Effector CD4-positive, alpha-beta T cell (primary cell): Measurements from ENCODE around the gene FBXW11.
"Not testable (repeated sequence)": the region's sequence is repeated elsewhere in the genome, so short reads cannot be mapped to it uniquely, and the experiment has no call there.

ENCODE experiments used
- DNase-seq: peaks from one replicate; pipeline ENCODE4 v3.0.0-alpha.2; 2020

Gene FBXW11

DNA sequence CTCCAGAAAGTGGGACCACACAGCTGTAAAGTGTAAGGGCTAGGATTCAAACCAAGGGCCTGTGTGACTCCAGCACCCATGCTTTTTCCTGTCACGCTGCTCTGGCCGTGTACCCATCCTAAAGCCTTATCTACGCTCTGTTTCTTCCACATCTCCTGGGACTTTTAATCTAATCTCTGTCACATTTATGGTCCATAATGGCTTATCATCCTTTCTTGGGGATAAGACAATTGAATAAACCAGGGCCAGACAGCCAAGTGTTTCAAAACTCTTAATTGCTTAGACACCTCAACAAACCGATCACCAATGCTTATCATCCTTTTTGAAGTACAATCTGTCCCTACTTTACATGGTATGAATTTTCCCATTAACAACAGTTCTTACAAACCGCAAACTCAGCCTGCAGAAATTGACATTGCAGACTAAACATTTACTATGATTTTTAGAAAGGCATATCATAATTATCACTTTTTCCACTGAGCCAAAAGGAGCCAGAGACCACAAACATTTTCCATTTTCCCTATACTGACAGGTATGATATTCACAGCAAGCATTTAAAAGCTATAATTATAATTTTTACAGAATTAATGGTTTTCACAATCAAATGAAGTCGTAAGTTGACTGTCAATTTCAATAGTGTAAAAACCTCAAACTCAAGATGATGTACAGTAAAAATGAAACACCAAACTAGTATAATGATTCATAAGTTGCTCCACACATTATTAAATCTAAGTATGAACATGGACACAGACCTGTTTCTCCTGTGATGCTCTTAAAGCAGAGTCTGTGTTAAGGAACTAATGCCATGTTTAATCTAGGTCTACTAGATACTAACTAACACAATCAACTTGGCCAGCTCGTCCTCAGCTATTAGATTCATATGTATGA is 99.5 kb downstream of the FBXW11 start:
- no peak for DNase-seq

DNA sequence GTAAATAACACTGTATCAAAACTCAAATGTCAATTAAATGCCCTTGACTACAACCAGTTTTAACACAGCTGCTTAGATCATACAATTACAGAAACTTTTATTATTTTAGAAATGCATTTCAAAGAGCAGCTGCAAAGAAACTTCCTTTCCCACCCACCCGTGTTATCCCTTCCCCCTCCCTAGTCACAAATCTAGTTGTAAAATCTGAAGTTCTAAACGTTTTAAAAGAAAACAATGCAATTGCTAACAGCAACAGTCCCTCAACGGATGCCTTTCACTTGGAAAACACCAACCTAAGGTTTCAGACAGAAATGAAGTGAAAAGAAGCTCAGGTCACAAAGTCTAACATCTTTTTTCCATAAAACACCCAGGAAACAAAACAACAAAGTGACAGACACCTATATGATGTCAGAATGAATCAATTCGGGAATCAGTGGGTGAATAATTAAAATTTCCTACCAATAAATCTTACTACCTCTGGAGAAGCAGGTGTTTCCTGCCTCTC is 100.3 kb downstream of the FBXW11 start:
- no peak for DNase-seq

DNA sequence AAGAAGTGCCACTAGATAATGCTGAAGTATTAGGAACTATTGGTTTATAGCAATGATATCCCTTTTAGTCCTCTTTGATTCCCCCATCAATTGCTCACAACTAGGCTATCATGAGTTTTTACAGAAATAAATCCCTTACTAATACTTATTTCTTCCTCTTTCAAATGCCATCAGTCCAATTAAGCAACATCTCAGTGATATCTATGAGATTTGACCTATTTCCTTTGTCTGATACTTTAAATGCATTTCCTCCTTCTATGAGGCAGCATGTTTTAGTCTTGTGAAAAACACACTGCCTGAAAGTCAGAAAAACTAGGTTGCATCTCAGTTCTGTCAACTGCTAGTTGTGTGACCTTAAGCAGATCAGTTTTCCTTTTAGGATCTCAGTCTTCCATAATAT is 101.6 kb downstream of the FBXW11 start:
- no peak for DNase-seq

DNA sequence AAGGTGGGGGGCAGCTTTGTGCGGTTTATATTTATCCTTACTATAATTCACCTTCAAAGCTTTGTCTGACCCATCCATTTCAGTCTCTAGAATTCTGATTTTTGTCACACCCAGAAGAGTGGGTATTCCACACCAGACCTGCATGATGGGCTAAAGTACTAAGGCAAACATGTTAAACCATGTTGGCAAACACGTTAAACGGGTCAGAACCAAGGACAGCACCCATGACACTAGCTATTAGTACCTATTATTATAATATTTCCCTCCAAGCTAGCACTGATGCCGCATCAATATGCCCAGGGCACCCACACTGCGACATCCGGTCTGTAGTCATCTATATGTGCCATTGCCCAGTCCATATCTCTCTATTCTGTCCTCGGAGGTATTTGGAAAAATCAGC is 104.7 kb downstream of the FBXW11 start:
- no peak for DNase-seq

DNA sequence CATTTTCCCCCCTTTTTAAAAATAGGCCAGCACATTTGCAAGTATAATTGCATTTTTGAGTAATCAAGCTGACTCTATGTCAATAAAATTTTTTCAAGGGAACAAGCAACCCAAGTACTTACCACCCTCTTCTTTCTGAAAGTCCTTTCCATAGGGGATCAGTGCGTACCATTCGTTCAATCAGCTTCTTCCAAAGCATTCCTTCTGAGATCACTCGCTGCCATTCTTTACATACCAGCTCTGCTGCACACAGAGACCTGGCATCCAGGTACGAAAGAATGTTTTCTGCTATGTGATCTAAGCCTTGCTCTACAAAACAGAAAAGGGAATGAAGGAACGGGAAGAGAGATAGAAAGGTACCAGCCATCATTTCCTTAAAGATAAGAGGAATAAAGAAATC is 106.6 kb downstream of the FBXW11 start:
- no peak for DNase-seq

DNA sequence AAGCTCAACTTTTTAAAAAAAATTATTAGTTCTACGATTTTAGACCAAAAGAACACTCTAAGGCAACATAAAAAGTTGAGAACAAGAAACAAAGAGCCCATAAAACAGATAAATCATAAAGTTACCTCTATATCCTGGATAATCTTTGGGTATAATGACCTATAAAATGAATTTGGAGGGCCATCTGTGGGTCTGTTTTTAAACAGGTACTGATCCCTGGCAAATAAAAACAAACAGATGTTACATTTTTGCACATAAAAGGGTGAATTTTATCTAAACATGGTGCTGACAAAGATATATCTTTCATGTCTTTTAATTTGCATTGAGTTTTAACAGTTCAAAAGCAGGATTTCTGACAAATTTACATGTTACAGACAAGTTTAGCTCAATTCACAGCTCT is 107.6 kb downstream of the FBXW11 start:
- DNase-seq: no peak

DNA sequence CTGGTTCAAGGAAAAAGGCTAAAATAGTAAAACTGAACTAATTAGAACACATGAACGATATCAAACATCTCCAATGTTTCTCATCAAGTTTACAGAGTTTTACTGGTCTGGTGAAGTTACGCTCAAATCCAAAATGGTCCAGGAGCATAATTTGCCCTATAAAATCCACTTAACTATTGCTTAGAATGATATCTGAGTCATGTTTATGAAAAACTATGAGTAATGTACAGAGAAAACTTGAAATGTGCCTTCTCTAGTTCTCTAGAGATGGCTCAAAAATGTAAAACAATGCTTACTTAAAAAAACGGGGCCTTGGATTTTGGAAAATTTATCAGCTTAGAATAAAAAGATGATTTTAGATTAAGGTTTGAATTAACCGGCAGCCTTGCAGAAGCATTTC is 108.1 kb downstream of the FBXW11 start:
- DNase-seq: no peak

DNA sequence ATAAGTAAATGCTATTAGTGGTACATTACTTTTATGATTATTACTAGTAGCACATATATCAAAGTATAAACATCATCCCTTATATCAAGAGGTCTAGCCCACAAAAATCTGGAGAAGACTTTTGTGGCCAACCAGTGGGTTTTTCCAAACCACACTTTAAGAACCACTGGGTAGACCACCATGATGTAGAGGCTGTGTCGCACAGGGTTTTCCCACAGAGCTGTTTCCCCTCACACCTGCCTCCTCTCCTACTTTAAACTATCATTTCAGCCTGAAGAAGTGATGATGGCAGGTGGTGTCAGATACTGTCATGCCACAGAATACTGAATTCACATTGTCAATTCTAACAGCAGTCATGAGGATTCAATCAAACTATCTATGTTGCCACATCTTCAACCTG is 109.2 kb downstream of the FBXW11 start:
- DNase-seq: no peak

DNA sequence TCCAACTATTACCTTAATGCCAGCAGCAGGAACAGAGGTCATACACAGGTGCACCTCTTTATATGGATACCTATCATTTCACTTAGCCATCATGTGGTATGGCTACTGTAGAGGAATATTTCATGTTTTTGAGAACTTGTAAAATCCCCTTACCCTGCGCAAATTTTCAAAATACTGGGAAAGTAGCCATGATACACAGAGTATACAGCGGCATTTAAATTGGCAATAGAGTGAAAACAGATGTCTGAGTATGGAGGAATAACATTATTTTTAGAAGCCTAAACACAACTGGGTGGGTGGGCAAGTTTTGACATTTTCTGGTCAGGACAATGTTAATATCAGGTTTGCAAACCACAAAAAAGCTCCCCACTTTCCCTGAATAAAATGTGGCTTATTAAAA is 111.4 kb downstream of the FBXW11 start:
- no peak for DNase-seq

DNA sequence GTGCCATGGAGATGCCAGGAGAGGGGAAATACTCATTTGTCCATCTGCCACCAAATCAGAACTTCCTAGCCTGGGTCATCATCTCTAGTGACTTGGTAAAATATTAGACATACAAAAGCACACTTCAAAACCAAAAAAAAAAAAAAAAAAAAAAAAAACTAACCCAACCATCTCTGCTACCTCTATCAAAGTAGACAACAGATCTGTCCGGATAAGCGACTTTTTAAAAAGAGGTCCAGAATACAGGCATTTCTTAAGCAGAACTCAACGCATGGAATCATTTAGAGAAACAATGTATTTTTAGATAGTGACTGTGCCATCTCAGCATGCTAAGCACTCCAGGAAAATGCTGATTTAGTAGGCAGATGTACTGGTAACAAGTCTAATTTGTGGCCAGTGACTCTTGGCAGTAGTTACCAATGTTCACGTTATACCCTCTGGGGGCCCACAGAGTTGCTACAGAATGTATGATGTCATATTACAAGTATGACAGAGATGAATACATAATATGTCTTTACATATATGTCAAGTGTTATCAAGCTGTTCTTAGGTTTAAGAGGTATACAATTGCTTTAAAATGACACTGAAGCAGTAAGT is 113.0 kb downstream of the FBXW11 start:
- no peak for DNase-seq

DNA sequence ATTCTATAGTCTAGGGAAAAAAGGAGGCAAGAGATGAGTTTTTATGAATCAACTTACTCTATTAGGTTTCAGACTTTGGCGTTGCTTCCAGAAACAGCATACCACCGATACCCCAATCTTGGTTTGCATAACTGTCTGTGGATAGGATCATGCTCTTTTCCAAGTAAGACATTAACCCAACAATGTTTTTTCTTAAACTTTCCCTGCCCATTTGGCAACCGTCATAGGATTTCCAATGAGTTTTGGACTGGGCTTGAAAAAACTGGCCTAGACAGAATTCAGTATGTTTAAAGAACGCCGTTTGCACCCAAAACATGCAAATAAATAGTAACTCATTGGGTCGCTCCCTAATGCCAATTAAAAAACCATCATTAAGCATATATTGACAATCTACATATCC is 114.8 kb downstream of the FBXW11 start:
- DNase-seq: no peak

DNA sequence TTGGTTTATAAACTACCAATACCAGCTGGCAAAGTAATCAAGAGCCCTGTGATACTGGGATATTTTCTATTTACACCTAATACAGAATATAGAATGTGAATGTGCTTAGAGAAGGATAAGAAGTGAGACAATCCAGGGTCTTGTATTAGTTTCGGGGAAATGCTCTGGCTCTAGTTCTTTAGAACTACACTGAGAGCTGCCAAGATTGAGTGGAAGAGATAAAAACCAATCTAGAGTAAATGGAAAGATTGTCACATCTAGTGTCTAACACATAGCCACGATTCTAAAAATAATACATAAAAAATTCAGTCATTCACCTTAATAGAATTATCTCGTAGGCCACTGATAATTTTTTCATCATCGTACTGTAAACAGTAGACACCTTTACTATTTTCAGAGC is 115.3 kb downstream of the FBXW11 start:
- no peak for DNase-seq

DNA sequence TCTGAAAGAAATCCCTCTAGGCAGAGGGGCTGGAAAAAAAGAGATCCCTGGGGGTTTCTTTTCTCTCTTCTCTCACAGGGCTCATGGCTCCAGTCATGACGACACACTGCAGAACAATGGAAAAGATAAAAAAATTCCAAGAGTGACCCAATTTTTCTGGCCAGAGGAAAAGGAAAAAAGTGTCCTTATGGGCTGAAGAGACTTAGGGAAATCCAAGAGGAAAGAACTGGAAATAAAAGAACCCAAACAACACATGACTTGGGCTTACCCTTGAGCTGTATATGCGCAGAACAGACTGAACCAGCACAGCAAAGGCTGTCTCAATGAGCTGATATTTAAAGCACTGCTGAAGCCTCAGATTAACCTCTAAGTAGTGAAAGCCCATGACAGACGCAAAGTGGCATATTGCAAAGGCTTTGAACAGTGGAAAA is 118.4 kb downstream of the FBXW11 start:
- no peak for DNase-seq

DNA sequence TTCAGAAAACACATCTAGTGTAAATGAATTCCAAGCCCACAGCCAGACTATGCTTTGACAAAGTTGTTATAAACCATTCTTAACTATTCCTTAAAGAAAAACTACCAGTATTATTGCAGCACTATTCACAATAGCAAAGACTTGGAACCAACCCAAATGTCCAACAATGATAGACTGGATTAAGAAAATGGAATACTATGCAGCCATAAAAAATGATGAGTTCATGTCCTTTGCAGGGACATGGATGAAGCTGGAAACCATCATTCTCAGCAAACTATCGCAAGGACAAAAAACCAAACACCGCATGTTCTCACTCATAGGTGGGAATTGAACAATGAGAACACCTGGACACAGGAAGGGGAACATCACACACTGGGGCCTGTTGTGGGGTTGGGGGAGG is 120.4 kb downstream of the FBXW11 start:
- DNase-seq: not testable (repeated sequence)

DNA sequence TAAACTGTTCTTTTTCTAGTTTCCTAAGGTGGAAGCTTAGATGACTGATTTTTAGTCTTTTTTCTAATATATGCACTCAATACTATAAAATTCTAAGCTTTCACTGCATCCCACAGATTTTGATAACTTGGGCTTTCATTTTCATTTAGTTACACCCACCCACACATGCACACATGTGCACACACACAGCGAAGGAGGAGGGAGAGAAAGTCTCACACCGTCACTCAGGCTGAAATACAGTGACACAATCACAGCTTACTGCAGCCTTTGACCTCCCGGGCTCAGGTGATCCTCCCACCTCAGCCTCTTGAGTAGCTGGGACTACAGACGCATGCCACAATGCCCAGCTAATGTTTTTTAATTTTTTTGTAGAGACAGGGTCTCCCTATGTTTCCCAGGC is 124.3 kb downstream of the FBXW11 start:
- no peak for DNase-seq

DNA sequence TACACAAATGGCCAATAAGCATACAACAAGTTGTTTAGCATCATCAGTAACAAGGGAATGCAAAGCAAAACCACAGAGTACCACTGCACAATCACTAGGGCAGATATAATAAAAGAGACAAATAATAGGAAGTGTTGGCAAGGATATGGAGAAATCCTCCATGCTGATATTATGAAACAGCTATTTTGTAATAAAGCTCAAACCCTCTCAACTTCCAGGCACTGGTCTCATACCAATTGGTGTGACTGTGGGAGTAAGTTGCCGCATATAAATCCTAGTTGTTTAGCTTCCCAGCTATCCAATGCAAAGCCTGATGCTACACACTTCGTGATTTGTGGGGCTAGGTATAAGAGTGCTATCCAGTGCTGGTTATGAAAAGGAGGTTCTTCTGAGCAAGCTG is 132.2 kb downstream of the FBXW11 start:
- DNase-seq: no peak

DNA sequence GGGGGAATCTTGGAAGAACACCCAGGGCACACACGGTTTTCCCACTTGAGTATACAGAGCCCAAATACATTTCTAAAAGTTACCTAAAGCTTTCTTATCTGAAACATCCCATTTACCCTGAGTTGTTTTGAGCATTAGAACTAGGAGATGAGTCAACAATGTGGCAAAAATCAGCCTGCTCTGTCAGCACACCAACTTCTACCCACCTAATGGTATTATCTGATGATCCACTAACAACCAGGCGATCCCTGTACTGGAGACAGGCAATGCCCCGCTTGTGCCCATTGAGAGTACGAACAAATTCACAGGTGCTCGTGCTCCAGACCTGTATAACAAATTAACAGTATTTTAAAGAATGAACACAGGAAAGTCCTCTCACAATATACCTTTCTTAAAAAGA is 133.8 kb downstream of the FBXW11 start:
- no peak for DNase-seq

DNA sequence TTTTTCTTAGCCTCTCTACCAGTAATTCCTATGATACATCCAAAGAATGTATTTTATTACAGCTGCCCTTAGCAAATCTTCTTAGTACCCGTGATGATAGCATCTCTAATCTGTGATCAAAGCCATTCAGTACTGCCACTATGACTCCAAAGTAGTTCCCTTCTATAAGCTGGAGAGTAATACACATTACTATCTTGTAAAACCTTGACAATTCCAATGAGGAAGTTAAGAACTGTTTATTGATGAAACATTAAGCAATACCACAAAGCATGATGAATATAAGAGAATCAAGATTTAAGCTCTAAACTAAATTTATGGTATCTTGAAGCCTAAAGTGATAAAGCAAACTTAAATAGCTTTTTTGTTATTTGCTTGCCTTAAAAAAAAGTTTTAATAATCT is 134.7 kb downstream of the FBXW11 start:
- no peak for DNase-seq

DNA sequence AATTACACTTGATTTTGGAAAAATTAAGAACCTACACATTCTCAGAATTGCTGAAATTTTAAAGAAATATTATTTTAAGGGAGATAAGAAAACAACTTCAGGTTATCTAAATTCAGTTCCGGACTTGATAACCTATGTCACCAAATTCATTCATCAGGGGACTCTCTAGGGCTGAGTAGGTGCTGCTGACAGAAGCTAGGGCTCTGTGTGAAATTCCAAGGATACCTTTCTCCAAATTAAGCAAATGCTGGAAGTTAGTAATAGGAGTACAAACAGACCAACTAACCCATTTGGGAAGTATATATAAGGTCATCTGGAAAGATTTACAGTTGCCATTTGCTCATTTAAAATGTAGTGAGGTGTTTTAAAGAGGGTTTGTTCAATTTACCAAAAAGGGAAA is 136.5 kb downstream of the FBXW11 start:
- DNase-seq: no peak

DNA sequence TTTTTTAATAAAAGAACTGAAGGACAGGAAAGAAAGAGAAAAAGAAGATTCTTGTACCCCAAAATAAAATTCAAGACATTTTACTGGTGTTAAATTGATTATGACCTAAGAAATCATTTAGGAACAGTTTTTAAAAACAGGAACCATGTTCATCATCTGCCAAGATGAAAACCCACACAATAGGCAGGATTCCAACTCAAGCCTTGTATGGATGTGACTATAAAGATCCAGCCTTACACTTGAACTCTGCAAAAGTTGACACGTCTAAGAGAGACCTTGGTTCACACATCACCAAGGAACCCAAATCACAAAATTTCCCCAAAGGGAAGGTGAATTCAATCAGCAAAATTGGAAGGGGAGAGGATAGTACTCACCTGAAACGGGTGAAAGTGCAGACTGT is 138.2 kb downstream of the FBXW11 start:
- DNase-seq: no peak

DNA sequence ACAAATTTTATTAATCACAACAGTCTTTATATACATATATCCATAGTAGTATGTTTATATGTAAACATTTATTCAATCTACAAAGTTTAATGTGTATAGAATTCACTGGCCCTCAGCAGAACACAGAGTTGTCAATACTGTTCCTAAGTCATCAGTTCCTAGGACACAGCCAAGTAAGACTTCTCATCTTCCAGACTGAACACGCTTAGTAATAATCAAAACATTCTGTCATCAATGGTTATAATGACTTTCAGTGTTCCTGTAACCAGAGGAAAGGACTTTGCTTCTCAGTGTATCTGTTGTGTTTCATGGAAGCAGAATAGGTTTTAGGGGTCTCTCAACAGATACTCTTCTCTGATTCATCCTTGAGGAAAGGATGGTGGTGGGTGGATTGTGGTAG is 138.7 kb downstream of the FBXW11 start:
- no peak for DNase-seq

DNA sequence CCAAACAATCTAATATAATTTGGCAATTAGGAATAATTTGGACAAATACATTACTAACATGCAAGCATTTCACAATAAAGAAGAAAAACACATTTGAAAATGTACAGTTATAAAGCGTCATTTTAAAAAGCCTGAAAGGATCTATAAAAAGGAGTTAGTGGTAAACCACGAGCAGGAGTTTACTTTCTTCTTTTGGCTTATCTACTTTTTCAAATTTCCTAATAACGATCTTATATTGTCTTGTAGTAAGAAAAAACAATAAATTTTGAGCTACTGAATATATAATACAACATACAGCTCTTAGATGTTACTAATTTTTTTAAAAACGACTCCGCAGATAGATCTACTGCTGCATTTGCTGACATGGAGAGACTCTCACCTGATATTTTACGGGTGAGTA is 141.0 kb downstream of the FBXW11 start:
- DNase-seq: no peak

DNA sequence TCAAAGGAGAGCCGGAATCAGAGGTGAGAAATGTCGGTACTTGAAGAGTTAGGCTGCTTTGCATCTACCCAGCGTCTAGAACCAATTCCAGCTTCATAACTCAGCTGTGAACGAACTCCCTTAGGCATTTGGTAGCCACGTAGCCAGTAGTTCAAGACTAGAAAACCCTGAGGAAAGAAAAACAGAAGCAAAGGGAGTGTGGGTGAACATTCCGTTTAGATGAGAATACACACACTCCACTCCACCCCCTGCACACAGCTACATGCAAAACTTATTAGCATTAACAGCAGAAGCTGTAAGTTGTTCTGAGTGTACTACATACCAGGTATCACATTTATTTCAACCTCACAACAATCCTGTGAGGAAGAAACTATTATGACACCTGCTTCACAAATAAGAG is 142.5 kb downstream of the FBXW11 start:
- no peak for DNase-seq

DNA sequence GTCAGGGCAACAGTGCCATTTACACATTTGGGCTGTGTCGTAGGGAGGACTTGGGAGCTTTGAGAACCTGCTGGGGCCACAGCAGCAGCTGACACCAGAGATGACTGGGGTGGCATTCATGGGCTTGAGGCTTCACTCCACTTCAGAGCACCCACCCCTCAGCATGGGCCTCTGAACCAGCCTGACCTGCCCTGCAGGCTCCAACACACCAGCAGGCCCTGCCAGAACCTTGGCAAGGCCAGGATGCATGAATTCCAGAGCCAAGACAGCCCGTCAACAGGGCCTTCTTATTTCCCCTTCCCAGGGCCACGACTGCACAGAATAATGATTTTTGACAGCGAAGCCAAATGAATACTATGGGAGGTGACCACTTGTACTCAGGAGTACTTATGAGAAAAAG is 143.8 kb downstream of the FBXW11 start:
- no peak for DNase-seq

DNA sequence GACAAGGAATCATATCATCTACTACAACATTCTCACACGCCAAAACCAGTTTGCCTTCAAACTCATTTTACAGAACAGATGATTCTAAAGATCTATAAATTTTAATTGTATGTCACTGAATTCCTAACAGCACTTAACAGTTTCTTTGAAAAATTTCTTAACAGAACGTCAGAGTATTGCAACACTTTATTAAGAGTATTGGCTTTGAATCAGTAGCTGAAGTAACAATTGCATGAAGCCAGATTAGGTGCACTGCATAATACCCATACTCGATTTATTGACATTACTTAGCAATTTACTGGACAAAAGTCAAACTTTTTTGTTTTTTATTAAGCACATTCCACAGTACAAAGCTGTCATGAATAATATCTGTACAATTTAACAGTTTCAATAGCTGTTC is 145.1 kb downstream of the FBXW11 start:
- DNase-seq: no peak
